K562 (cell line): ENCODE measurements around the gene MICOS13. TPM values are rescaled to one million over a fixed set of nuclear protein-coding genes. Genes with fewer than 3 reads are reported as not detected.

Experiments used
- GATAD2A ChIP-seq: fragments of 450-650 bp; IDR thresholded peaks from 2 replicates; pipeline ENCODE4 v1.6.1; 2017
- HDAC8 ChIP-seq: fragments of 450-650 bp; IDR thresholded peaks from 2 replicates; pipeline ENCODE4 v1.6.1; 2016; ENCODE audit warnings: mild to moderate bottlenecking, missing genetic modification characterization, moderate library complexity, missing compliant biosample characterization
- MAFK ChIP-seq: IDR thresholded peaks from 2 replicates; pipeline ENCODE4 v1.6.1; 2011; ENCODE audit warnings: low read length, improper control_type of control experiment
- SMAD1 ChIP-seq: fragments of 150-350 bp; IDR thresholded peaks from 2 replicates; pipeline ENCODE4 v1.6.1; 2014; ENCODE audit warnings: low read length, low read depth; ENCODE audit not compliant: partially characterized antibody
- SRSF9 ChIP-seq: fragments of 200-400 bp; formaldehyde crosslinking; IDR thresholded peaks from 2 replicates; pipeline ENCODE4 v1.6.1; 2017; ENCODE audit warnings: low read depth, low read length, borderline replicate concordance
- TOE1 ChIP-seq, 2 experiments: fragments of 450-650 bp in 1 of 2; sonication (generic) in 1 of 2; formaldehyde crosslinking in 1 of 2; IDR thresholded peaks; 2 replicates each; pipeline versions ENCODE4 v1.7.1 to v1.8.0; 2016 to 2022; ENCODE audit warnings: borderline replicate concordance in 2 of 2, mild to moderate bottlenecking in 2 of 2, antibody characterized with exemption in 1 of 2, inconsistent platforms in 1 of 2, low read depth in 1 of 2, missing genetic modification reagents in 1 of 2, moderate library complexity in 1 of 2
- U2AF1 ChIP-seq: fragments of 200-400 bp; formaldehyde crosslinking; optimal IDR thresholded peaks from 2 replicates; pipeline ENCODE3; 2017; ENCODE audit warnings: mild to moderate bottlenecking, low read depth, low read length, moderate library complexity
- polyA plus RNA-seq, 8 experiments: library from polyadenylated mRNA; depleted of rRNA in 4 of 8; stranded (reverse) in 5 of 8; unstranded in 3 of 8; fragments of >200 nt; fragmentation: Nextera tagmentation in 2 of 8; fragmentation: Illumina TruSeq in 1 of 8; extraction: Ambion mirVana in 2 of 8; extraction: Trizol in 1 of 8; gene quantifications; 2 replicates each; pipeline versions ENCODE4 v1.2.1 to v1.2.3, GENCODE V29; 2011 to 2014; ENCODE audit warnings: inconsistent platforms in 1 of 8, missing spikeins in 1 of 8
- total RNA-seq, 7 experiments: library from RNA; depleted of rRNA in 6 of 7; stranded (reverse); fragments of >200 nt in 6 of 7; fragmentation: Illumina TruSeq in 2 of 7; extraction: Trizol in 2 of 7; gene quantifications; 2 replicates each; pipeline versions ENCODE4 v1.2.1 to v1.2.3, GENCODE V29; 2011 to 2021; ENCODE audit warnings: low replicate concordance in 1 of 7
- TF ChIP-seq, protein P1 (sequence below), 2 experiments: fragments of 450-650 bp; formaldehyde crosslinking in 1 of 2; IDR thresholded peaks; 2 replicates each; pipeline versions ENCODE4 v1.4.0 to v1.6.1; 2014 to 2020; ENCODE audit warnings: mild to moderate bottlenecking in 2 of 2, borderline replicate concordance in 1 of 2, low read depth in 1 of 2
- TF ChIP-seq, protein P2 (sequence below): fragments of 250-450 bp; sonication (Bioruptor Pico); IDR thresholded peaks from 2 replicates; pipeline ENCODE4 v1.4.0; 2020; ENCODE audit warnings: mild to moderate bottlenecking, moderate library complexity

MICOS13 gene
- total and polyA plus RNA-seq, 9 of the 15 experiments (the other 6 are each of a cell fraction or from before 2014, with no cell fraction given): 15.5 to 220 (median 49.4) TPM

DNA sequence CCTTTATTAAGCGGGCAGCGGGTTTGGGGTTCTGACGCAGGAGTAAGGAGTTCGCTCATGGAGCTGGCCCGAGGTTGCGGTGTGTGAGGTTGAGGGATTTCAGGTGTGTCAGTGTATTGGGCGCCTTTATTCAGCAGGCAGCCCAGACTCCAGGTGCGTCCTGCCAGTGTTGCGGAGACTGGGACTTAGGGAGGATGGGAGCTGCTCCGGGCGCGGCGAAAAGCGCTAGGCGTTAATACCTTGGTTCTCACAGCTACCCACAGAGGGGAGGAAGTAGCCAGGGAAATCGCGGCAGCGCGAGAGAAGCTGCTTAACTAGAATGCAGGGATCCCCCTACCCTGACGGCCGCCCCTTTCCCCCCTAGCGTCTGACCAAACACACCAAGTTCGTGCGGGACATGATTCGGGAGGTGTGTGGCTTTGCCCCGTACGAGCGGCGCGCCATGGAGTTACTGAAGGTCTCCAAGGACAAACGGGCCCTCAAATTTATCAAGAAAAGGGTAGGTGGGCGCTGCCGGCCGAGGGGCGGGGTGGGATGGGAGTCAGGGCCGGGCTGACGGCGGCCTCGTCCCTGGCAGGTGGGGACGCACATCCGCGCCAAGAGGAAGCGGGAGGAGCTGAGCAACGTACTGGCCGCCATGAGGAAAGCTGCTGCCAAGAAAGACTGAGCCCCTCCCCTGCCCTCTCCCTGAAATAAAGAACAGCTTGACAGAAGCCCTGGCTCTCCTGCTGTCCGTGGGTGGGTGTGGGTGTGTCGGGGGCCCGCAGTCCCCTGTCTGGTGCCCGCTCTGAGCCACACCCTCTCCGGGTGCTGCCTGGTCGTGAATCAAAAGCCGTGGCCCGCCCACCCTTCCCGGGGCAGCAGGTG lies 10.9 kb upstream of the MICOS13 start (continued):
- TF ChIP-seq U2AF1: no peak
- no peak for TF ChIP-seq GATAD2A
- no peak for TF ChIP-seq SRSF9
- TF ChIP-seq, protein P1, sequence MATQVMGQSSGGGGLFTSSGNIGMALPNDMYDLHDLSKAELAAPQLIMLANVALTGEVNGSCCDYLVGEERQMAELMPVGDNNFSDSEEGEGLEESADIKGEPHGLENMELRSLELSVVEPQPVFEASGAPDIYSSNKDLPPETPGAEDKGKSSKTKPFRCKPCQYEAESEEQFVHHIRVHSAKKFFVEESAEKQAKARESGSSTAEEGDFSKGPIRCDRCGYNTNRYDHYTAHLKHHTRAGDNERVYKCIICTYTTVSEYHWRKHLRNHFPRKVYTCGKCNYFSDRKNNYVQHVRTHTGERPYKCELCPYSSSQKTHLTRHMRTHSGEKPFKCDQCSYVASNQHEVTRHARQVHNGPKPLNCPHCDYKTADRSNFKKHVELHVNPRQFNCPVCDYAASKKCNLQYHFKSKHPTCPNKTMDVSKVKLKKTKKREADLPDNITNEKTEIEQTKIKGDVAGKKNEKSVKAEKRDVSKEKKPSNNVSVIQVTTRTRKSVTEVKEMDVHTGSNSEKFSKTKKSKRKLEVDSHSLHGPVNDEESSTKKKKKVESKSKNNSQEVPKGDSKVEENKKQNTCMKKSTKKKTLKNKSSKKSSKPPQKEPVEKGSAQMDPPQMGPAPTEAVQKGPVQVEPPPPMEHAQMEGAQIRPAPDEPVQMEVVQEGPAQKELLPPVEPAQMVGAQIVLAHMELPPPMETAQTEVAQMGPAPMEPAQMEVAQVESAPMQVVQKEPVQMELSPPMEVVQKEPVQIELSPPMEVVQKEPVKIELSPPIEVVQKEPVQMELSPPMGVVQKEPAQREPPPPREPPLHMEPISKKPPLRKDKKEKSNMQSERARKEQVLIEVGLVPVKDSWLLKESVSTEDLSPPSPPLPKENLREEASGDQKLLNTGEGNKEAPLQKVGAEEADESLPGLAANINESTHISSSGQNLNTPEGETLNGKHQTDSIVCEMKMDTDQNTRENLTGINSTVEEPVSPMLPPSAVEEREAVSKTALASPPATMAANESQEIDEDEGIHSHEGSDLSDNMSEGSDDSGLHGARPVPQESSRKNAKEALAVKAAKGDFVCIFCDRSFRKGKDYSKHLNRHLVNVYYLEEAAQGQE (IDR thresholded peaks at IDR 0.05; ENCODE audit: borderline replicate concordance): no peak
- TF ChIP-seq, protein P1 (CRISPR knock-in tag; IDR thresholded peaks at IDR 0.05; ENCODE audit: low read depth): 0 out of 2 replicates have a peak, but pooled peaks have one; percentile 19
- TF ChIP-seq SMAD1: peak; percentile 29
- no peak for TF ChIP-seq MAFK
- TF ChIP-seq, protein P2, sequence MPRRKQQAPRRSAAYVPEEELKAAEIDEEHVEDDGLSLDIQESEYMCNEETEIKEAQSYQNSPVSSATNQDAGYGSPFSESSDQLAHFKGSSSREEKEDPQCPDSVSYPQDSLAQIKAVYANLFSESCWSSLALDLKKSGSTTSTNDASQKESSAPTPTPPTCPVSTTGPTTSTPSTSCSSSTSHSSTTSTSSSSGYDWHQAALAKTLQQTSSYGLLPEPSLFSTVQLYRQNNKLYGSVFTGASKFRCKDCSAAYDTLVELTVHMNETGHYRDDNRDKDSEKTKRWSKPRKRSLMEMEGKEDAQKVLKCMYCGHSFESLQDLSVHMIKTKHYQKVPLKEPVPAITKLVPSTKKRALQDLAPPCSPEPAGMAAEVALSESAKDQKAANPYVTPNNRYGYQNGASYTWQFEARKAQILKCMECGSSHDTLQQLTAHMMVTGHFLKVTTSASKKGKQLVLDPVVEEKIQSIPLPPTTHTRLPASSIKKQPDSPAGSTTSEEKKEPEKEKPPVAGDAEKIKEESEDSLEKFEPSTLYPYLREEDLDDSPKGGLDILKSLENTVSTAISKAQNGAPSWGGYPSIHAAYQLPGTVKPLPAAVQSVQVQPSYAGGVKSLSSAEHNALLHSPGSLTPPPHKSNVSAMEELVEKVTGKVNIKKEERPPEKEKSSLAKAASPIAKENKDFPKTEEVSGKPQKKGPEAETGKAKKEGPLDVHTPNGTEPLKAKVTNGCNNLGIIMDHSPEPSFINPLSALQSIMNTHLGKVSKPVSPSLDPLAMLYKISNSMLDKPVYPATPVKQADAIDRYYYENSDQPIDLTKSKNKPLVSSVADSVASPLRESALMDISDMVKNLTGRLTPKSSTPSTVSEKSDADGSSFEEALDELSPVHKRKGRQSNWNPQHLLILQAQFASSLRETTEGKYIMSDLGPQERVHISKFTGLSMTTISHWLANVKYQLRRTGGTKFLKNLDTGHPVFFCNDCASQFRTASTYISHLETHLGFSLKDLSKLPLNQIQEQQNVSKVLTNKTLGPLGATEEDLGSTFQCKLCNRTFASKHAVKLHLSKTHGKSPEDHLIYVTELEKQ (CRISPR knock-in tag): no peak
- no peak for TF ChIP-seq TOE1 (IDR thresholded peaks at IDR 0.05; ENCODE audit: borderline replicate concordance)
- TF ChIP-seq TOE1 (CRISPR knock-in tag; IDR thresholded peaks at IDR 0.05; ENCODE audit: borderline replicate concordance, low read depth): no peak; the same call in 1 of the 2 replicates
- TF ChIP-seq HDAC8 (tag): no peak
